Activated CD4-positive, alpha-beta memory T cell treated with anti-CD3 and anti-CD28 coated beads for 36 hours (primary cell): ENCODE measurements around the gene HCCS. TPM values are rescaled to one million over a fixed set of nuclear protein-coding genes. Genes with fewer than 3 reads are reported as not detected.
"Not testable (repeated sequence)": the region's sequence is repeated elsewhere in the genome, so short reads cannot be mapped to it uniquely, and the experiment has no call there.

Source experiments
- CTCF ChIA-PET: fragments of 350-600 bp; sonication (Branson Sonifier 250); formaldehyde crosslinking; loops from one replicate; lab custom pipeline; 2021; ENCODE audit warnings: antibody characterized with exemption, inconsistent platforms; lab: Charles Lee
- POLR2A ChIA-PET: fragments of 350-600 bp; sonication (Branson Sonifier 250); formaldehyde crosslinking; loops from one replicate; lab custom pipeline; 2021; ENCODE audit warnings: antibody characterized with exemption; lab: Charles Lee
- DNase-seq: peaks from one replicate; pipeline ENCODE4 v3.0.0-alpha.2; 2020
- H3K27ac Mint-ChIP-seq: one replicate; pipeline ENCODE4 v1.8.0; 2021; ENCODE audit warnings: mixed read lengths
- H3K27me3 Mint-ChIP-seq: one replicate; pipeline ENCODE4 v1.8.0; 2021; ENCODE audit warnings: mixed read lengths
- H3K36me3 Mint-ChIP-seq: one replicate; pipeline ENCODE4 v1.8.0; 2021; ENCODE audit warnings: mixed read lengths
- H3K4me1 Mint-ChIP-seq: one replicate; pipeline ENCODE4 v1.8.0; 2021; ENCODE audit warnings: low read depth, mixed read lengths
- H3K4me3 Mint-ChIP-seq: one replicate; pipeline ENCODE4 v1.8.0; 2021; ENCODE audit warnings: mild to moderate bottlenecking, mixed read lengths
- H3K9me3 Mint-ChIP-seq: one replicate; pipeline ENCODE4 v1.8.0; 2021; ENCODE audit warnings: mixed read lengths
- intact Hi-C: fragments of 100-400 bp; cut with micrococcal nuclease; formaldehyde crosslinking; loops from one replicate; pipeline ENCODE4 v1.15.1; 2023
- total RNA-seq, 2 experiments: library from RNA; stranded (reverse); gene quantifications; one replicate each; pipeline ENCODE4 v1.2.3, GENCODE V29; 2021

Gene HCCS
- total RNA-seq, 2 experiments from 2014 or later = 23.5 to 26.8 TPM

GRCh38 chrX:11103006-11103405 is 8.1 kb upstream of the HCCS start:
- H3K36me3 Mint-ChIP-seq = no peaks in the 10 kb centered on the region
- POLR2A ChIA-PET = no interaction called here
- H3K9me3 Mint-ChIP-seq = no peaks in the 10 kb centered on the region
- intact Hi-C loops = no loop called here
- CTCF ChIA-PET = no interaction called here
- H3K4me1 Mint-ChIP-seq = peaks cover 6% of the 10 kb centered on the region
- H3K4me3 Mint-ChIP-seq = no peak overlapping the region
- H3K27ac Mint-ChIP-seq = peak overlapping the region; percentile 56
- no peak for DNase-seq
- no peaks in the 10 kb centered on the region for H3K27me3 Mint-ChIP-seq

GRCh38 chrX:11103751-11104150 is 7.4 kb upstream of the HCCS start:
- H3K4me3 Mint-ChIP-seq = no peak overlapping the region
- DNase-seq = no peak
- intact Hi-C loops = no loop called here
- no peak overlapping the region for H3K27ac Mint-ChIP-seq
- H3K27me3 Mint-ChIP-seq = no peaks in the 10 kb centered on the region
- no peaks in the 10 kb centered on the region for H3K36me3 Mint-ChIP-seq
- ChIA-PET CTCF (no interaction called here), POLR2A (no interaction called here)
- peaks cover 6% of the 10 kb centered on the region for H3K4me1 Mint-ChIP-seq
- H3K9me3 Mint-ChIP-seq = no peaks in the 10 kb centered on the region

- intact Hi-C loops = no loop called here
- H3K27me3 Mint-ChIP-seq = no peaks in the 10 kb centered on the region
- H3K27ac Mint-ChIP-seq = no peak overlapping the region
- no peak for DNase-seq
- no peaks in the 10 kb centered on the region for H3K9me3 Mint-ChIP-seq
- ChIA-PET POLR2A (no interaction called here), CTCF (no interaction called here)
- H3K4me3 Mint-ChIP-seq = no peak overlapping the region
- H3K4me1 Mint-ChIP-seq = peaks cover 6% of the 10 kb centered on the region
- no peaks in the 10 kb centered on the region for H3K36me3 Mint-ChIP-seq
Observed at GRCh38 chrX:11105080-11105479, 6.1 kb upstream of the HCCS start.

- Mint-ChIP-seq H3K36me3 (no peaks in the 10 kb centered on the region), H3K27me3 (no peaks in the 10 kb centered on the region), H3K4me3 (no peak overlapping the region), H3K4me1 (peaks cover 7% of the 10 kb centered on the region), H3K27ac (no peak overlapping the region), H3K9me3 (no peaks in the 10 kb centered on the region)
- intact Hi-C loops = no loop called here
- POLR2A ChIA-PET = no interaction called here
- CTCF ChIA-PET = no interaction called here
- no peak for DNase-seq
Observed at GRCh38 chrX:11108253-11108941, 2.7 kb upstream of the HCCS start.

- DNase-seq = no peak
- H3K4me3 Mint-ChIP-seq = no peak overlapping the region
- H3K36me3 Mint-ChIP-seq = peaks cover 5% of the 10 kb centered on the region
- no peak overlapping the region for H3K27ac Mint-ChIP-seq
- ChIA-PET CTCF (no interaction called here), POLR2A (no interaction called here)
- intact Hi-C loops = loop anchor here (5.0 to 10.0 kb wide), 2 partner anchors 655 to 1013 kb away; no protein-coding TSS in a partner anchor
- H3K4me1 Mint-ChIP-seq = peaks cover 16% of the 10 kb centered on the region
- no peaks in the 10 kb centered on the region for H3K27me3 Mint-ChIP-seq
- no peaks in the 10 kb centered on the region for H3K9me3 Mint-ChIP-seq
Observed at GRCh38 chrX:11109968-11110367, 1.2 kb upstream of the HCCS start.

- ChIA-PET POLR2A (no interaction called here), CTCF (no interaction called here)
- Mint-ChIP-seq H3K27me3 (no peaks in the 10 kb centered on the region), H3K9me3 (no peaks in the 10 kb centered on the region), H3K4me3 (no peak overlapping the region), H3K27ac (peak overlapping the region; percentile 95), H3K4me1 (peaks cover 16% of the 10 kb centered on the region), H3K36me3 (peaks cover 10% of the 10 kb centered on the region)
- intact Hi-C loops = loop anchor here (5.0 to 10.0 kb wide), 2 partner anchors 653 to 1015 kb away; no protein-coding TSS in a partner anchor
- no peak for DNase-seq
Observed at GRCh38 chrX:11111947-11112346, 815 bp downstream of the HCCS start.

- Mint-ChIP-seq H3K27ac (peak overlapping the region; percentile 80), H3K36me3 (peaks cover 14% of the 10 kb centered on the region), H3K4me1 (peaks cover 16% of the 10 kb centered on the region), H3K9me3 (no peaks in the 10 kb centered on the region), H3K27me3 (no peaks in the 10 kb centered on the region), H3K4me3 (peak overlapping the region; percentile 3)
- intact Hi-C loops = loop anchor here (5.0 to 10.0 kb wide), 2 partner anchors 651 to 1016 kb away; no protein-coding TSS in a partner anchor
- no peak for DNase-seq
- ChIA-PET POLR2A (no interaction called here), CTCF (no interaction called here)
Observed at GRCh38 chrX:11113731-11114130, 2.6 kb downstream of the HCCS start.

GRCh38 chrX:11117745-11118144 is 6.6 kb downstream of the HCCS start:
- H3K9me3 Mint-ChIP-seq = no peaks in the 10 kb centered on the region
- DNase-seq = no peak
- intact Hi-C loops = loop anchor here (10.0 kb wide), 1 partner anchor 647 kb away; no protein-coding TSS in a partner anchor
- H3K36me3 Mint-ChIP-seq = peaks cover 33% of the 10 kb centered on the region
- H3K4me1 Mint-ChIP-seq = peaks cover 11% of the 10 kb centered on the region
- ChIA-PET CTCF (no interaction called here), POLR2A (no interaction called here)
- no peak overlapping the region for H3K4me3 Mint-ChIP-seq
- H3K27ac Mint-ChIP-seq = no peak overlapping the region
- no peaks in the 10 kb centered on the region for H3K27me3 Mint-ChIP-seq

- Mint-ChIP-seq H3K27ac (no peak overlapping the region), H3K4me3 (no peak overlapping the region), H3K27me3 (no peaks in the 10 kb centered on the region), H3K36me3 (peaks cover 30% of the 10 kb centered on the region), H3K9me3 (no peaks in the 10 kb centered on the region), H3K4me1 (no peaks in the 10 kb centered on the region)
- ChIA-PET POLR2A (no interaction called here), CTCF (no interaction called here)
- intact Hi-C loops = loop anchor here (10.0 kb wide), 1 partner anchor 645 kb away; no protein-coding TSS in a partner anchor
- DNase-seq = no peak
Observed at GRCh38 chrX:11119313-11119943, 8.3 kb downstream of the HCCS start.

GRCh38 chrX:11123087-11123486 is 12.0 kb downstream of the HCCS start:
- POLR2A ChIA-PET, H3K27me3 Mint-ChIP-seq, H3K4me1 Mint-ChIP-seq, CTCF ChIA-PET, intact Hi-C loops, H3K4me3 Mint-ChIP-seq, H3K27ac Mint-ChIP-seq, H3K9me3 Mint-ChIP-seq, DNase-seq: not testable (repeated sequence)
- peaks cover 21% of the 10 kb centered on the region for H3K36me3 Mint-ChIP-seq

- no peaks in the 10 kb centered on the region for H3K4me1 Mint-ChIP-seq
- CTCF ChIA-PET = no interaction called here
- intact Hi-C loops = no loop called here
- no peaks in the 10 kb centered on the region for H3K27me3 Mint-ChIP-seq
- peaks cover 19% of the 10 kb centered on the region for H3K36me3 Mint-ChIP-seq
- no peak for DNase-seq
- H3K27ac Mint-ChIP-seq = no peak overlapping the region
- POLR2A ChIA-PET = no interaction called here
- no peak overlapping the region for H3K4me3 Mint-ChIP-seq
- no peaks in the 10 kb centered on the region for H3K9me3 Mint-ChIP-seq
Observed at GRCh38 chrX:11124112-11124511, 13.0 kb downstream of the HCCS start.

- Mint-ChIP-seq H3K36me3 (peaks cover 16% of the 10 kb centered on the region), H3K27me3 (no peaks in the 10 kb centered on the region), H3K4me1 (no peaks in the 10 kb centered on the region), H3K27ac (no peak overlapping the region), H3K9me3 (no peaks in the 10 kb centered on the region), H3K4me3 (no peak overlapping the region)
- intact Hi-C loops = no loop called here
- CTCF ChIA-PET = no interaction called here
- POLR2A ChIA-PET = no interaction called here
- DNase-seq = no peak
Observed at GRCh38 chrX:11125060-11125459, 13.9 kb downstream of the HCCS start.
